ENCODE measurements around the gene TM4SF4. TPM values are rescaled to one million over a fixed set of nuclear protein-coding genes. Genes with fewer than 3 reads are reported as not detected.

Gene TM4SF4
- total RNA-seq, 1 donor from 2014 or later: not detected

- Histone ChIP-seq H3K36me3 (ENCODE audit: insufficient read depth, low read length) (peaks cover 19% of the 10 kb centered on the region), H3K4me2 (ENCODE audit: low read length) (no peak overlapping the region), H3K27me3 (ENCODE audit: insufficient read depth, low read length) (no peaks in the 10 kb centered on the region), H3K4me3 (ENCODE audit: insufficient read depth, low read depth, low read length) (no peak overlapping the region), H3K79me2 (ENCODE audit: insufficient read depth, low read length) (no peaks in the 10 kb centered on the region), H3K4me1 (ENCODE audit: insufficient read depth, low read length) (no peaks in the 10 kb centered on the region), H4K20me1 (ENCODE audit: insufficient read depth, low read length) (no peaks in the 10 kb centered on the region), H2AFZ (ENCODE audit: low read depth, low read length) (no peak overlapping the region), H3K27ac (ENCODE audit: low read depth, low read length) (no peak overlapping the region), H3K9me3 (ENCODE audit: insufficient read depth, low read depth, low read length) (no peaks in the 10 kb centered on the region), H3K9ac (ENCODE audit: low read length) (no peak overlapping the region)
- no peak overlapping the region for H3K4me3 Mint-ChIP-seq (ENCODE audit: unreplicated experiment)
- no peak overlapping the region for H3K27ac Mint-ChIP-seq (ENCODE audit: unreplicated experiment)
- H3K27me3 Mint-ChIP-seq (ENCODE audit: low read depth, unreplicated experiment): no peaks in the 10 kb centered on the region
- DNase-seq (ENCODE audit: low read depth) (no peak), FAIRE-seq (no peak)
- no peaks in the 10 kb centered on the region for H3K9me3 Mint-ChIP-seq (ENCODE audit: unreplicated experiment)
- H3K4me1 Mint-ChIP-seq (ENCODE audit: low read depth, unreplicated experiment): no peaks in the 10 kb centered on the region
- TF ChIP-seq EZH2 (IDR thresholded peaks at IDR 0.05; ENCODE audit: insufficient read depth, low read length): no peak
- TF ChIP-seq, protein P1, sequence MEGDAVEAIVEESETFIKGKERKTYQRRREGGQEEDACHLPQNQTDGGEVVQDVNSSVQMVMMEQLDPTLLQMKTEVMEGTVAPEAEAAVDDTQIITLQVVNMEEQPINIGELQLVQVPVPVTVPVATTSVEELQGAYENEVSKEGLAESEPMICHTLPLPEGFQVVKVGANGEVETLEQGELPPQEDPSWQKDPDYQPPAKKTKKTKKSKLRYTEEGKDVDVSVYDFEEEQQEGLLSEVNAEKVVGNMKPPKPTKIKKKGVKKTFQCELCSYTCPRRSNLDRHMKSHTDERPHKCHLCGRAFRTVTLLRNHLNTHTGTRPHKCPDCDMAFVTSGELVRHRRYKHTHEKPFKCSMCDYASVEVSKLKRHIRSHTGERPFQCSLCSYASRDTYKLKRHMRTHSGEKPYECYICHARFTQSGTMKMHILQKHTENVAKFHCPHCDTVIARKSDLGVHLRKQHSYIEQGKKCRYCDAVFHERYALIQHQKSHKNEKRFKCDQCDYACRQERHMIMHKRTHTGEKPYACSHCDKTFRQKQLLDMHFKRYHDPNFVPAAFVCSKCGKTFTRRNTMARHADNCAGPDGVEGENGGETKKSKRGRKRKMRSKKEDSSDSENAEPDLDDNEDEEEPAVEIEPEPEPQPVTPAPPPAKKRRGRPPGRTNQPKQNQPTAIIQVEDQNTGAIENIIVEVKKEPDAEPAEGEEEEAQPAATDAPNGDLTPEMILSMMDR (IDR thresholded peaks at IDR 0.05; ENCODE audit: insufficient read depth, low read depth, low read length): no peak
- peaks cover 2% of the 10 kb centered on the region for H3K36me3 Mint-ChIP-seq (ENCODE audit: low read depth, unreplicated experiment)
Measured at GRCh38 chr3:149514471-149514870, 40.0 kb downstream of the TM4SF4 start.

DNA sequence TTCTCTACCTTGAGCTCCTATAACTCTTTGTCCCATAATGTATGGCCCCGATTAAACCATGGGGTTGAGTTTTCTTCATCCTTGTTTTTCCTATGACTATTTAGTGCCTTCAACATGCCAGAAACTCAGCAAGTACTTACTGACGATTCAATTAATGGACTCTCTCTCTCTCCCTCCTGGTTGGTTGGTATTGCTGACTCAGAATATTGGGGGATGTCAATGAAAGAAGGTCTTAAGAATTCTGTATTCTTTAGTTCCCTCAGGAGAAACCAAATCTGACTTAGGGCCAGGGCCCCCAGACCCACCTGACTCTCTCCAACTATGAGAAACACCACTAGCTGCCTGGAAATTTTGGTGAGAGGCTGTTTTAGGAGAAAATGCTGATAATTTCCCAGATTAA is 40.8 kb downstream of the TM4SF4 start:
- no peaks in the 10 kb centered on the region for H3K27me3 Mint-ChIP-seq (ENCODE audit: low read depth, unreplicated experiment)
- H4K20me1 ChIP-seq (ENCODE audit: insufficient read depth, low read length): no peaks in the 10 kb centered on the region
- no peak for FAIRE-seq
- H3K4me2 ChIP-seq (ENCODE audit: low read length): no peak overlapping the region
- H3K4me1 ChIP-seq (ENCODE audit: insufficient read depth, low read length): no peaks in the 10 kb centered on the region
- H3K27me3 ChIP-seq (ENCODE audit: insufficient read depth, low read length): no peaks in the 10 kb centered on the region
- H3K9ac ChIP-seq (ENCODE audit: low read length): no peak overlapping the region
- TF ChIP-seq EZH2 (IDR thresholded peaks at IDR 0.05; ENCODE audit: insufficient read depth, low read length): no peak
- TF ChIP-seq, protein P1 (IDR thresholded peaks at IDR 0.05; ENCODE audit: insufficient read depth, low read depth, low read length): no peak
- no peak overlapping the region for H3K4me3 Mint-ChIP-seq (ENCODE audit: unreplicated experiment)
- H2AFZ ChIP-seq (ENCODE audit: low read depth, low read length): no peak overlapping the region
- H3K79me2 ChIP-seq (ENCODE audit: insufficient read depth, low read length): no peaks in the 10 kb centered on the region
- H3K9me3 ChIP-seq (ENCODE audit: insufficient read depth, low read depth, low read length): no peaks in the 10 kb centered on the region
- peaks cover 2% of the 10 kb centered on the region for H3K36me3 Mint-ChIP-seq (ENCODE audit: low read depth, unreplicated experiment)
- H3K27ac Mint-ChIP-seq (ENCODE audit: unreplicated experiment): no peak overlapping the region
- no peak overlapping the region for H3K27ac ChIP-seq (ENCODE audit: low read depth, low read length)
- no peaks in the 10 kb centered on the region for H3K4me1 Mint-ChIP-seq (ENCODE audit: low read depth, unreplicated experiment)
- no peak for DNase-seq (ENCODE audit: low read depth)
- H3K36me3 ChIP-seq (ENCODE audit: insufficient read depth, low read length): peaks cover 25% of the 10 kb centered on the region
- H3K4me3 ChIP-seq (ENCODE audit: insufficient read depth, low read depth, low read length): no peak overlapping the region
- H3K9me3 Mint-ChIP-seq (ENCODE audit: unreplicated experiment): no peaks in the 10 kb centered on the region

DNA sequence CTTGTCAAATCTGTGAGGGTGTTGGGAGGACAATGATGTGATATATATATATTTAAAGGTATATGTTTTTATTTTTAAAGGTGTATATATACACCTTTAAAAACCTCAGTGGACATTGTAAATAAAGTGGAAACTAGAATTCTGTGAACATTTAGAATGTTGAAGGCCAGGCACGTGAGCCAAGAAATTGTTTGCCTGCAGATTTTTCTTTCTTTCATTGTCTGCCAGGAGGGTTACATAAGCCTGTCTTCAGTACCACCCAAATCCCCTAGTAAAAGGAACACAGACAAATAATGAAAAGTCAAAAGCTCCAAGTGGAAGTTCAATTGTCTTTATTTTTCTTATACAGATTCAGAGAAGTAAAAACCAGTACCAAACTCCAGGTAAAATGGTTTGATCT is 42.4 kb downstream of the TM4SF4 start:
- no peaks in the 10 kb centered on the region for H3K9me3 ChIP-seq (ENCODE audit: insufficient read depth, low read depth, low read length)
- H3K9me3 Mint-ChIP-seq (ENCODE audit: unreplicated experiment): no peaks in the 10 kb centered on the region
- no peak overlapping the region for H2AFZ ChIP-seq (ENCODE audit: low read depth, low read length)
- H4K20me1 ChIP-seq (ENCODE audit: insufficient read depth, low read length): no peaks in the 10 kb centered on the region
- no peak overlapping the region for H3K9ac ChIP-seq (ENCODE audit: low read length)
- no peaks in the 10 kb centered on the region for H3K27me3 ChIP-seq (ENCODE audit: insufficient read depth, low read length)
- no peak overlapping the region for H3K4me3 ChIP-seq (ENCODE audit: insufficient read depth, low read depth, low read length)
- H3K36me3 ChIP-seq (ENCODE audit: insufficient read depth, low read length): peaks cover 35% of the 10 kb centered on the region
- no peaks in the 10 kb centered on the region for H3K4me1 ChIP-seq (ENCODE audit: insufficient read depth, low read length)
- H3K36me3 Mint-ChIP-seq (ENCODE audit: low read depth, unreplicated experiment): peaks cover 5% of the 10 kb centered on the region
- DNase-seq (ENCODE audit: low read depth): no peak
- H3K27me3 Mint-ChIP-seq (ENCODE audit: low read depth, unreplicated experiment): no peaks in the 10 kb centered on the region
- H3K4me2 ChIP-seq (ENCODE audit: low read length): no peak overlapping the region
- H3K4me3 Mint-ChIP-seq (ENCODE audit: unreplicated experiment): no peak overlapping the region
- no peaks in the 10 kb centered on the region for H3K4me1 Mint-ChIP-seq (ENCODE audit: low read depth, unreplicated experiment)
- TF ChIP-seq, protein P1 (IDR thresholded peaks at IDR 0.05; ENCODE audit: insufficient read depth, low read depth, low read length): no peak
- TF ChIP-seq EZH2 (IDR thresholded peaks at IDR 0.05; ENCODE audit: insufficient read depth, low read length): no peak
- H3K79me2 ChIP-seq (ENCODE audit: insufficient read depth, low read length): peaks cover 5% of the 10 kb centered on the region
- H3K27ac Mint-ChIP-seq (ENCODE audit: unreplicated experiment): no peak overlapping the region
- FAIRE-seq: no peak
- H3K27ac ChIP-seq (ENCODE audit: low read depth, low read length): no peak overlapping the region

Measured in astrocyte (in vitro differentiated cells and primary cell).